Activated CD4-positive, alpha-beta T cell treated with anti-CD3 and anti-CD28 coated beads for 36 hours (primary cell): ENCODE results near the gene GALK1. TPM values are rescaled to one million over a fixed set of nuclear protein-coding genes. Genes with fewer than 3 reads are reported as not detected.

Experiments
- ATAC-seq: fragments of 200-7000 bp; cut with Tn5 transposase; one replicate; pipeline ENCODE4 v1.10.0; 2021; ENCODE audit warnings: mild to moderate bottlenecking, moderate library complexity
- CTCF ChIA-PET: fragments of 350-600 bp; sonication (Branson Sonifier 250); formaldehyde crosslinking; loops from one replicate; lab custom pipeline; 2021; ENCODE audit warnings: antibody characterized with exemption; lab: Charles Lee
- POLR2A ChIA-PET: fragments of 350-600 bp; sonication (Branson Sonifier 250); formaldehyde crosslinking; loops from one replicate; lab custom pipeline; 2021; ENCODE audit warnings: antibody characterized with exemption, inconsistent platforms; lab: Charles Lee
- DNase-seq: peaks from one replicate; pipeline ENCODE4 v3.0.0-alpha.2; 2020
- H3K27ac Mint-ChIP-seq: one replicate; pipeline ENCODE4 v1.8.0; 2021; ENCODE audit warnings: mixed read lengths
- H3K27me3 Mint-ChIP-seq: one replicate; pipeline ENCODE4 v1.8.0; 2021; ENCODE audit warnings: mixed read lengths
- H3K36me3 Mint-ChIP-seq: one replicate; pipeline ENCODE4 v1.8.0; 2021; ENCODE audit warnings: low read depth, mixed read lengths
- H3K4me1 Mint-ChIP-seq: one replicate; pipeline ENCODE4 v1.8.0; 2021; ENCODE audit warnings: mixed read lengths
- H3K4me3 Mint-ChIP-seq: one replicate; pipeline ENCODE4 v1.8.0; 2021; ENCODE audit warnings: mild to moderate bottlenecking, moderate library complexity, mixed read lengths
- H3K9me3 Mint-ChIP-seq: one replicate; pipeline ENCODE4 v1.8.0; 2021; ENCODE audit warnings: low read depth, mixed read lengths
- intact Hi-C, 2 experiments: fragments of 100-400 bp; cut with DNase I in 1 of 2; cut with micrococcal nuclease in 1 of 2; formaldehyde crosslinking; loops; one replicate each; pipeline versions ENCODE4 v1.14.2 to v1.15.1; 2022 to 2024; cut with DNase I, micrococcal nuclease
- total RNA-seq, 2 experiments: library from RNA; stranded (reverse); gene quantifications; one replicate each; pipeline ENCODE4 v1.2.3, GENCODE V29; 2021

Gene GALK1
- total RNA-seq, 2 experiments from 2014 or later, result 50.3 to 63.2 TPM

- Mint-ChIP-seq H3K4me3 (no peak overlapping the region), H3K4me1 (peaks cover 6% of the 10 kb centered on the region), H3K27me3 (no peaks in the 10 kb centered on the region), H3K27ac (no peak overlapping the region), H3K9me3 (no peaks in the 10 kb centered on the region), H3K36me3 (no peaks in the 10 kb centered on the region)
- ChIA-PET CTCF (interaction anchor here (1.3 to 2.3 kb wide), 3 partner anchors 11 to 104 kb away, joined by 9 to 27 read pairs (median 10); partner anchors contain the start of gene SMIM5), POLR2A (no interaction called here)
- DNase-seq (no peak), ATAC-seq (no peak)
- intact Hi-C loops, result no loop called here
These were observed 27.6 kb downstream of the GALK1 start for GRCh38 chr17:75737133-75737962.

GRCh38 chr17:75736173-75736835 is 28.7 kb downstream of the GALK1 start:
- no peak for ATAC-seq
- CTCF ChIA-PET, result interaction anchor here (0.6 kb wide), 1 partner anchor 378 kb away, joined by 4 read pairs; no protein-coding TSS in a partner anchor
- Mint-ChIP-seq H3K27ac (no peak overlapping the region), H3K4me1 (peaks cover 6% of the 10 kb centered on the region), H3K36me3 (no peaks in the 10 kb centered on the region), H3K27me3 (no peaks in the 10 kb centered on the region), H3K4me3 (no peak overlapping the region), H3K9me3 (no peaks in the 10 kb centered on the region)
- intact Hi-C loops, result no loop called here
- DNase-seq, result no peak
- POLR2A ChIA-PET, result no interaction called here

GRCh38 chr17:75734674-75735294 is 30.2 kb downstream of the GALK1 start:
- Mint-ChIP-seq H3K4me1 (peaks cover 6% of the 10 kb centered on the region), H3K9me3 (no peaks in the 10 kb centered on the region), H3K27me3 (no peaks in the 10 kb centered on the region), H3K36me3 (no peaks in the 10 kb centered on the region), H3K4me3 (no peak overlapping the region), H3K27ac (no peak overlapping the region)
- ATAC-seq (no peak), DNase-seq (no peak)
- intact Hi-C loops, result no loop called here
- ChIA-PET POLR2A (no interaction called here), CTCF (interaction anchor here (0.6 to 1.0 kb wide), 3 partner anchors 17 to 174 kb away, joined by 3 read pairs; no protein-coding TSS in a partner anchor)

GRCh38 chr17:75733471-75733870 is 31.5 kb downstream of the GALK1 start:
- peaks cover 6% of the 10 kb centered on the region for H3K4me1 Mint-ChIP-seq
- no peaks in the 10 kb centered on the region for H3K27me3 Mint-ChIP-seq
- H3K4me3 Mint-ChIP-seq, result no peak overlapping the region
- ATAC-seq (no peak), DNase-seq (no peak)
- ChIA-PET POLR2A (no interaction called here), CTCF (interaction anchor here (1.3 kb wide), 1 partner anchor 20 kb away, joined by 3 read pairs; no protein-coding TSS in a partner anchor)
- H3K36me3 Mint-ChIP-seq, result no peaks in the 10 kb centered on the region
- H3K9me3 Mint-ChIP-seq, result no peaks in the 10 kb centered on the region
- H3K27ac Mint-ChIP-seq, result no peak overlapping the region
- intact Hi-C loops, result no loop called here

GRCh38 chr17:75731716-75732498 is 33.1 kb downstream of the GALK1 start:
- Mint-ChIP-seq H3K4me3 (no peak overlapping the region), H3K9me3 (no peaks in the 10 kb centered on the region), H3K27ac (no peak overlapping the region), H3K36me3 (no peaks in the 10 kb centered on the region), H3K27me3 (no peaks in the 10 kb centered on the region), H3K4me1 (no peaks in the 10 kb centered on the region)
- no peak for ATAC-seq
- no peak for DNase-seq
- intact Hi-C loops, result no loop called here
- POLR2A ChIA-PET, result no interaction called here
- CTCF ChIA-PET, result interaction anchor here (0.6 to 1.3 kb wide), 4 partner anchors 22 to 548 kb away, joined by 3 read pairs; no protein-coding TSS in a partner anchor

- no peak overlapping the region for H3K4me3 Mint-ChIP-seq
- ATAC-seq, result no peak
- no peaks in the 10 kb centered on the region for H3K4me1 Mint-ChIP-seq
- no peak for DNase-seq
- ChIA-PET CTCF (no interaction called here), POLR2A (no interaction called here)
- no peaks in the 10 kb centered on the region for H3K27me3 Mint-ChIP-seq
- H3K27ac Mint-ChIP-seq, result no peak overlapping the region
- H3K9me3 Mint-ChIP-seq, result no peaks in the 10 kb centered on the region
- no peaks in the 10 kb centered on the region for H3K36me3 Mint-ChIP-seq
- intact Hi-C loops, result no loop called here
These were observed 33.8 kb downstream of the GALK1 start for GRCh38 chr17:75731086-75731715.

GRCh38 chr17:75730065-75730464 is 34.9 kb downstream of the GALK1 start:
- DNase-seq (no peak), ATAC-seq (no peak)
- H3K4me3 Mint-ChIP-seq, result no peak overlapping the region
- H3K9me3 Mint-ChIP-seq, result no peaks in the 10 kb centered on the region
- CTCF ChIA-PET, result interaction anchor here (0.7 to 1.8 kb wide), 3 partner anchors 17 to 399 kb away, joined by 3 to 5 read pairs (median 4); partner anchors contain the start of gene SMIM5
- no peaks in the 10 kb centered on the region for H3K27me3 Mint-ChIP-seq
- no peaks in the 10 kb centered on the region for H3K4me1 Mint-ChIP-seq
- intact Hi-C loops, result no loop called here
- POLR2A ChIA-PET, result interaction anchor here (1.0 kb wide), 1 partner anchor 16 kb away, joined by 3 read pairs; no protein-coding TSS in a partner anchor
- H3K36me3 Mint-ChIP-seq, result no peaks in the 10 kb centered on the region
- H3K27ac Mint-ChIP-seq, result no peak overlapping the region

GRCh38 chr17:75729351-75729750 is 35.6 kb downstream of the GALK1 start:
- no peak for ATAC-seq
- intact Hi-C loops, result no loop called here
- no peak for DNase-seq
- POLR2A ChIA-PET, result interaction anchor here (1.0 kb wide), 1 partner anchor 15 kb away, joined by 3 read pairs; no protein-coding TSS in a partner anchor
- Mint-ChIP-seq H3K27ac (no peak overlapping the region), H3K27me3 (no peaks in the 10 kb centered on the region), H3K36me3 (no peaks in the 10 kb centered on the region), H3K4me3 (no peak overlapping the region), H3K4me1 (no peaks in the 10 kb centered on the region), H3K9me3 (no peaks in the 10 kb centered on the region)
- CTCF ChIA-PET, result interaction anchor here (0.7 to 1.8 kb wide), 3 partner anchors 18 to 398 kb away, joined by 3 to 5 read pairs (median 4); partner anchors contain the start of gene SMIM5

- no peak overlapping the region for H3K4me3 Mint-ChIP-seq
- no peaks in the 10 kb centered on the region for H3K9me3 Mint-ChIP-seq
- ATAC-seq (no peak), DNase-seq (no peak)
- ChIA-PET CTCF (interaction anchor here (1.6 kb wide), 1 partner anchor 21 kb away, joined by 8 read pairs; no protein-coding TSS in a partner anchor), POLR2A (no interaction called here)
- no peak overlapping the region for H3K27ac Mint-ChIP-seq
- H3K27me3 Mint-ChIP-seq, result no peaks in the 10 kb centered on the region
- H3K4me1 Mint-ChIP-seq, result no peaks in the 10 kb centered on the region
- no peaks in the 10 kb centered on the region for H3K36me3 Mint-ChIP-seq
- intact Hi-C loops, result no loop called here
These were observed 37.6 kb downstream of the GALK1 start for GRCh38 chr17:75727391-75727790.

- Mint-ChIP-seq H3K4me3 (no peak overlapping the region), H3K36me3 (no peaks in the 10 kb centered on the region), H3K27ac (no peak overlapping the region), H3K27me3 (peaks cover 2% of the 10 kb centered on the region), H3K9me3 (no peaks in the 10 kb centered on the region), H3K4me1 (peaks cover 2% of the 10 kb centered on the region)
- DNase-seq (no peak), ATAC-seq (no peak)
- CTCF ChIA-PET, result interaction anchor here (1.0 to 2.1 kb wide), 3 partner anchors 23 to 101 kb away, joined by 4 to 10 read pairs (median 4); partner anchors contain the start of gene SMIM5
- intact Hi-C loops, result no loop called here
- POLR2A ChIA-PET, result no interaction called here
These were observed 39.5 kb downstream of the GALK1 start for GRCh38 chr17:75725504-75725903.
